Nephron progenitor cell (in vitro differentiated cells): ENCODE results near the gene KCNQ4.

ENCODE experiments used
- DNase-seq: peaks from one replicate; pipeline ENCODE4 v3.0.0; 2021
- H3K27ac Mint-ChIP-seq: 2 replicates; pipeline ENCODE4 v1.8.0; 2021; ENCODE audit warnings: mild to moderate bottlenecking, moderate library complexity, mixed read lengths
- H3K27me3 Mint-ChIP-seq: 2 replicates; pipeline ENCODE4 v1.8.0; 2021; ENCODE audit warnings: mild to moderate bottlenecking, low read depth, mixed read lengths; ENCODE audit not compliant: poor library complexity
- H3K36me3 Mint-ChIP-seq: 2 replicates; pipeline ENCODE4 v1.8.0; 2021; ENCODE audit warnings: low read depth, mixed read lengths
- H3K4me1 Mint-ChIP-seq: 2 replicates; pipeline ENCODE4 v1.8.0; 2021; ENCODE audit warnings: mixed read lengths
- H3K4me3 Mint-ChIP-seq: 2 replicates; pipeline ENCODE4 v1.8.0; 2021; ENCODE audit warnings: mild to moderate bottlenecking, moderate library complexity, mixed read lengths
- H3K9me3 Mint-ChIP-seq: 2 replicates; pipeline ENCODE4 v1.8.0; 2021; ENCODE audit warnings: mild to moderate bottlenecking, moderate library complexity, mixed read lengths
- TF ChIP-seq, protein P1 (sequence below): fragments of 200-600 bp; sonication (generic); IDR thresholded peaks from 2 replicates; pipeline ENCODE4 v1.5.0; 2021; ENCODE audit warnings: antibody characterized with exemption

KCNQ4 gene

DNA sequence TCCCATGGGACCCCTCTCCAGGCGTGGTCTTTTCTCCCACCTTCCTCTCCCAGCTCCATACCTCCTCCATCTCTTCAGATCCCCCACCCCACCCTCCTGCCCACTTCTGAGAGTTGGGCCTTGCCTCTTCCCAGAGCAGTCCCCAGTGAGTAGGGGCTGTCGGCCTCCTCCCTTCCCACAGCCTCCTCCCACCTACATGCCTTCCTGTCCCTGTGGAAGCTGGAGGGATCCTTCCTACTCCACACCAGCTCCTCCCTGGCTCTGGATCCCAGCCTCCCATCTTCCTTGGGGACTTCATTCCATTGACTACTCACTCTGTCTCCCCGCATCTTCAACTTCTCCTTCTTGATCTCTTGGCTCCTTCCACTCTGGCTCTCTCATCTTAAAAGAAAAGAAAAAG is 24.9 kb downstream of the KCNQ4 start:
- Mint-ChIP-seq H3K9me3 (no peaks in the 10 kb centered on the region), H3K4me3 (peak overlapping the region; percentile 38), H3K4me1 (peaks cover 63% of the 10 kb centered on the region), H3K36me3 (no peaks in the 10 kb centered on the region), H3K27me3 (peaks cover 12% of the 10 kb centered on the region), H3K27ac (peak overlapping the region; percentile 2)
- TF ChIP-seq, protein P1, sequence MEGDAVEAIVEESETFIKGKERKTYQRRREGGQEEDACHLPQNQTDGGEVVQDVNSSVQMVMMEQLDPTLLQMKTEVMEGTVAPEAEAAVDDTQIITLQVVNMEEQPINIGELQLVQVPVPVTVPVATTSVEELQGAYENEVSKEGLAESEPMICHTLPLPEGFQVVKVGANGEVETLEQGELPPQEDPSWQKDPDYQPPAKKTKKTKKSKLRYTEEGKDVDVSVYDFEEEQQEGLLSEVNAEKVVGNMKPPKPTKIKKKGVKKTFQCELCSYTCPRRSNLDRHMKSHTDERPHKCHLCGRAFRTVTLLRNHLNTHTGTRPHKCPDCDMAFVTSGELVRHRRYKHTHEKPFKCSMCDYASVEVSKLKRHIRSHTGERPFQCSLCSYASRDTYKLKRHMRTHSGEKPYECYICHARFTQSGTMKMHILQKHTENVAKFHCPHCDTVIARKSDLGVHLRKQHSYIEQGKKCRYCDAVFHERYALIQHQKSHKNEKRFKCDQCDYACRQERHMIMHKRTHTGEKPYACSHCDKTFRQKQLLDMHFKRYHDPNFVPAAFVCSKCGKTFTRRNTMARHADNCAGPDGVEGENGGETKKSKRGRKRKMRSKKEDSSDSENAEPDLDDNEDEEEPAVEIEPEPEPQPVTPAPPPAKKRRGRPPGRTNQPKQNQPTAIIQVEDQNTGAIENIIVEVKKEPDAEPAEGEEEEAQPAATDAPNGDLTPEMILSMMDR = no peak
- DNase-seq = no peak

GRCh38 chr1:40808909-40809308 is 25.3 kb downstream of the KCNQ4 start:
- Mint-ChIP-seq H3K4me1 (peaks cover 62% of the 10 kb centered on the region), H3K27ac (no peak overlapping the region), H3K27me3 (peaks cover 12% of the 10 kb centered on the region), H3K9me3 (no peaks in the 10 kb centered on the region), H3K36me3 (no peaks in the 10 kb centered on the region), H3K4me3 (peak overlapping the region; percentile 38)
- TF ChIP-seq, protein P1 = no peak
- no peak for DNase-seq

- peaks cover 60% of the 10 kb centered on the region for H3K4me1 Mint-ChIP-seq
- TF ChIP-seq, protein P1 = no peak
- no peak overlapping the region for H3K4me3 Mint-ChIP-seq
- no peak overlapping the region for H3K27ac Mint-ChIP-seq
- peaks cover 16% of the 10 kb centered on the region for H3K27me3 Mint-ChIP-seq
- no peak for DNase-seq
- H3K36me3 Mint-ChIP-seq = no peaks in the 10 kb centered on the region
- no peaks in the 10 kb centered on the region for H3K9me3 Mint-ChIP-seq
Measured at GRCh38 chr1:40810927-40811326, 27.3 kb downstream of the KCNQ4 start.

DNA sequence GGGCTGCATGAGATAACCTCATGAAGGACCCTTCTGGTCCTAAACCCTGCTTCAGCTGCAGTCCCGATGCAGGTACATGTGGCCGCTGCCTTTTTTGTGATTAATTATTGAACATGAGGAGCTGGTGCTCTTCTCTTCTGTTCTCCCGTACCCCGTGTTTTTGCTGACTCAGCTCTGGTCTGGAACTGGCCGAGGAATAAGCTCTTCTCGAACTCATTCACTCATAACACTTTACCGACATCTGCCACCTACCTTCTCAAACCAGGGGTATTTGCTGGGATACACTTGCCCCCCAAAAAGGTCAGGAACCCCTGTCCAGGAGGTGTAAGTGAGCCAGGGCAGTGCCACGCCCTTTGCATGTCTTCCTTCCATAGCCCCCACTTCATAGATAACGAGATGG is 31.8 kb downstream of the KCNQ4 start:
- no peaks in the 10 kb centered on the region for H3K36me3 Mint-ChIP-seq
- H3K4me1 Mint-ChIP-seq = peaks cover 44% of the 10 kb centered on the region
- no peaks in the 10 kb centered on the region for H3K9me3 Mint-ChIP-seq
- no peak overlapping the region for H3K27ac Mint-ChIP-seq
- peaks cover 34% of the 10 kb centered on the region for H3K27me3 Mint-ChIP-seq
- no peak for DNase-seq
- H3K4me3 Mint-ChIP-seq = no peak overlapping the region
- TF ChIP-seq, protein P1 = no peak

DNA sequence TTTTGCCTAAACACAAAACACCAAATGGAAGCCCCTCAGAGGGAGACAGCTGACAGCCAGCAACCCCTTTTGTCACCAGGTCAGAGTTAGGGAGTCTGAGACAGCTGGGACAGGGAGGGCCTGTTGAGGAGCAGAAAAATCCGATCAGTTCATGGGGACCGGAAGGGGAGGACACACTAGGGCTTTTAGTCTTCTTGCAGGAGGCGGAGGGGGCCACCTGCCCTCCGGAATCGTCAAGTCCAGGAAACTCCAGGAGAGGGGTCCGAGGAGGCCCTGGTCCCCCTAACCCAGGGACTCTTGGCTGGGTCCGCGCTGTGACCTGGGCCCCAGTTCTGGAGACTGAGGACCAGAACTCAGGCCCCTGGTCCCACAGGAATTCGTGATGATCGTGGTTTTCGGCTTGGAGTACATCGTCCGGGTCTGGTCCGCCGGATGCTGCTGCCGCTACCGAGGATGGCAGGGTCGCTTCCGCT is 34.2 kb downstream of the KCNQ4 start:
- H3K9me3 Mint-ChIP-seq = no peaks in the 10 kb centered on the region

More for the DNA sequence above, 34.2 kb downstream of the KCNQ4 start:
- H3K27ac Mint-ChIP-seq = no peak overlapping the region
- TF ChIP-seq, protein P1 = no peak
- H3K4me1 Mint-ChIP-seq = peaks cover 52% of the 10 kb centered on the region
- no peaks in the 10 kb centered on the region for H3K36me3 Mint-ChIP-seq
- H3K4me3 Mint-ChIP-seq = peak overlapping the region; percentile 69
- no peak for DNase-seq
- peaks cover 24% of the 10 kb centered on the region for H3K27me3 Mint-ChIP-seq
